ENCODE results near the gene DAAM2. TPM values are rescaled to one million over a fixed set of nuclear protein-coding genes. Genes with fewer than 3 reads are reported as not detected.

Gene DAAM2
- total and polyA plus RNA-seq, 9 of the 15 experiments (the other 6 are each of a cell fraction or from before 2014, with no cell fraction given) = 0.01 to 0.07 TPM; not detected in 7

DNA sequence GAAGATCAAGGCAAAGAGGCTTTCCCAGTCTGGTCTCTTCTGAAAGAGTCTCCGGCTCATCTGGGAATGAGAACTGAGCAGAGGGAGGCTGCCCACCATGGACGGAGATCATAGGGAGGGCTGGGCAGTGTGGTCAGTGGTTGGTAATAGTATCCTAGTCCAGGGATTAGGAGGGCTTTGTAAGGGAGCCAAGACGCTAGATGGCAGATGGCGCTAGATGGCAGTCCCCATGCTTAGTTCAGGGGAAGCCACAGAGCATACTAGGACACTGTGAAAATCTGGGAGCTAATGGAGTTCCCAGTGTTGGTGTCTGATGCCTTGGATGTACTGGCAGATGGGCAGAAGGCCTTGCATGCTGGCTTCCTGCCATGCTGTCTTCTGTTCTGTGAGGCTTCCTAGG is 21.7 kb upstream of the DAAM2 start:
- ATAC-seq = no peak
- intact Hi-C loops (cut with micrococcal nuclease) = no loop called here
- H3K9me3 ChIP-seq (replicated peaks; ENCODE audit: control insufficient read depth, insufficient read depth, low read depth, low read length) = no peaks in the 10 kb centered on the region
- no peak overlapping the region for H3K4me3 ChIP-seq
- no TSS peak for BruUV-seq (replicated peaks)
- POLR2A ChIA-PET = no interaction called here
- H3K27ac ChIP-seq (ENCODE audit: extremely low read depth, low read depth, low read length) = no peak overlapping the region
- no peak overlapping the region for H2AFZ ChIP-seq (ENCODE audit: low read depth, low read length)
- no peaks in the 10 kb centered on the region for H3K9me1 ChIP-seq (ENCODE audit: control insufficient read depth, insufficient read depth, low read length)
- TF ChIP-seq, protein P1, sequence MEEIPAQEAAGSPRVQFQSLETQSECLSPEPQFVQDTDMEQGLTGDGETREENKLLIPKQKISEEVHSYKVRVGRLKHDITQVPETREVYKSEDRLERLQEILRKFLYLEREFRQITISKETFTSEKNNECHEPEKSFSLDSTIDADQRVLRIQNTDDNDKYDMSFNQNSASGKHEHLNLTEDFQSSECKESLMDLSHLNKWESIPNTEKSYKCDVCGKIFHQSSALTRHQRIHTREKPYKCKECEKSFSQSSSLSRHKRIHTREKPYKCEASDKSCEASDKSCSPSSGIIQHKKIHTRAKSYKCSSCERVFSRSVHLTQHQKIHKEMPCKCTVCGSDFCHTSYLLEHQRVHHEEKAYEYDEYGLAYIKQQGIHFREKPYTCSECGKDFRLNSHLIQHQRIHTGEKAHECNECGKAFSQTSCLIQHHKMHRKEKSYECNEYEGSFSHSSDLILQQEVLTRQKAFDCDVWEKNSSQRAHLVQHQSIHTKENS (CRISPR knock-in tag; IDR thresholded peaks at IDR 0.05) = no peak
- TF ChIP-seq RAD21 (CRISPR knock-in tag; conservative IDR thresholded peaks at IDR 0.05 in 1 of 2, IDR thresholded peaks at IDR 0.05 in 1 of 2) = no peak
- TF ChIP-seq, protein P2, sequence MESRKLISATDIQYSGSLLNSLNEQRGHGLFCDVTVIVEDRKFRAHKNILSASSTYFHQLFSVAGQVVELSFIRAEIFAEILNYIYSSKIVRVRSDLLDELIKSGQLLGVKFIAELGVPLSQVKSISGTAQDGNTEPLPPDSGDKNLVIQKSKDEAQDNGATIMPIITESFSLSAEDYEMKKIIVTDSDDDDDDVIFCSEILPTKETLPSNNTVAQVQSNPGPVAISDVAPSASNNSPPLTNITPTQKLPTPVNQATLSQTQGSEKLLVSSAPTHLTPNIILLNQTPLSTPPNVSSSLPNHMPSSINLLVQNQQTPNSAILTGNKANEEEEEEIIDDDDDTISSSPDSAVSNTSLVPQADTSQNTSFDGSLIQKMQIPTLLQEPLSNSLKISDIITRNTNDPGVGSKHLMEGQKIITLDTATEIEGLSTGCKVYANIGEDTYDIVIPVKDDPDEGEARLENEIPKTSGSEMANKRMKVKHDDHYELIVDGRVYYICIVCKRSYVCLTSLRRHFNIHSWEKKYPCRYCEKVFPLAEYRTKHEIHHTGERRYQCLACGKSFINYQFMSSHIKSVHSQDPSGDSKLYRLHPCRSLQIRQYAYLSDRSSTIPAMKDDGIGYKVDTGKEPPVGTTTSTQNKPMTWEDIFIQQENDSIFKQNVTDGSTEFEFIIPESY (CRISPR knock-in tag; IDR thresholded peaks at IDR 0.05) = no peak
- no peaks in the 10 kb centered on the region for H4K20me1 ChIP-seq (replicated peaks; ENCODE audit: control insufficient read depth, insufficient read depth, low read length)
- H3K36me3 ChIP-seq (ENCODE audit: control insufficient read depth, insufficient read depth, low read length) = no peaks in the 10 kb centered on the region
- H3K9ac ChIP-seq (ENCODE audit: insufficient read depth in 1 of 2, low read depth in 2 of 2, low read length in 2 of 2) = no peak overlapping the region
- WGBS (ENCODE audit: insufficient coverage, low coverage, missing lambda C conversion rate) = 0% methylated on average over 4 of the region's 4 CpGs
- in situ Hi-C loops (cut with MboI) = no loop called here
- H3K4me2 ChIP-seq (ENCODE audit: insufficient read depth, low read length) = no peak overlapping the region
- H3K79me2 ChIP-seq (ENCODE audit: control insufficient read depth, insufficient read depth, low read length) = no peaks in the 10 kb centered on the region
- no peaks in the 10 kb centered on the region for H3K27me3 ChIP-seq (ENCODE audit: control insufficient read depth in 2 of 2, insufficient read depth in 2 of 2, low read length in 2 of 2)
- no peak for DNase-seq (ENCODE audit: extremely low read depth in 1 of 4, low spot score in 3 of 4)
- CTCF ChIA-PET (ENCODE audit: low intra/inter-chr PET ratio) = no interaction called here
- no peak for FAIRE-seq
- H3K4me1 ChIP-seq (replicated peaks in 1 of 2; ENCODE audit: control insufficient read depth in 2 of 2, insufficient read depth in 2 of 2, low read length in 2 of 2) = no peaks in the 10 kb centered on the region
